ENCODE measurements around the gene RNF43.

GRCh38 chr17:58446086-58446485 lies 28.8 kb upstream of the RNF43 start:
- TF ChIP-seq YY1 (IDR thresholded peaks at IDR 0.05), result no peak
- TF ChIP-seq TAF1 (conservative IDR thresholded peaks at IDR 0.05), result no peak
- no peak for TF ChIP-seq RAD21 (IDR thresholded peaks at IDR 0.05)
- TF ChIP-seq CTCF (IDR thresholded peaks at IDR 0.05; ENCODE audit: low read depth, low read length, missing input control), result no peak
- no peak for TF ChIP-seq FOXA1 (IDR thresholded peaks at IDR 0.05)
- TF ChIP-seq EGR1 (IDR thresholded peaks at IDR 0.05; ENCODE audit: low read depth in 2 of 2), result no peak
